DND-41 (cell line): ENCODE measurements around the gene C17orf114.

Experiments used
- CTCF ChIP-seq: IDR thresholded peaks from 2 replicates; pipeline ENCODE4 v1.5.1; 2012; ENCODE audit warnings: borderline replicate concordance, low read length, moderate library complexity, mild to moderate bottlenecking; ENCODE audit not compliant: poor library complexity, severe bottlenecking; ENCODE audit errors: extremely low read depth
- EZH2 ChIP-seq: IDR thresholded peaks from 3 replicates; pipeline ENCODE4 v1.6.1; 2012; ENCODE audit warnings: borderline replicate concordance, low read depth, mild to moderate bottlenecking, moderate library complexity, low read length, inconsistent platforms; ENCODE audit not compliant: severe bottlenecking

- TF ChIP-seq EZH2 = no peak
- no peak for TF ChIP-seq CTCF
Observed at GRCh38 chr17:4807605-4808377, 5.7 kb upstream of the C17orf114 start.
